A673 (cell line): Measurements from ENCODE around the gene UNC13C.

Experiments
- CTCF ChIP-seq: fragments of 300-800, 200-600 bp; sonication (generic); conservative IDR thresholded peaks from 2 replicates; pipeline ENCODE4 v1.5.1; 2017; ENCODE audit warnings: low read depth, mild to moderate bottlenecking, antibody characterized with exemption, low read length, moderate library complexity, mixed read lengths
- EZH2 ChIP-seq: fragments of 200-600 bp; sonication (generic); IDR thresholded peaks from 2 replicates; pipeline ENCODE4 v1.6.1; 2017; ENCODE audit warnings: borderline replicate concordance, low read depth, mild to moderate bottlenecking, mixed read lengths, antibody characterized with exemption, low read length; ENCODE audit not compliant: poor library complexity, severe bottlenecking

- TF ChIP-seq CTCF (no peak), EZH2 (no peak)
Measured at GRCh38 chr15:54575586-54575985, 597.3 kb downstream of the UNC13C start.
